ENCODE data around the gene FN3KRP. TPM values are rescaled to one million over a fixed set of nuclear protein-coding genes. Genes with fewer than 3 reads are reported as not detected.

FN3KRP gene
- polyA plus RNA-seq, 3 donors = 16.5 to 24.8 (median 23.2) TPM

DNA sequence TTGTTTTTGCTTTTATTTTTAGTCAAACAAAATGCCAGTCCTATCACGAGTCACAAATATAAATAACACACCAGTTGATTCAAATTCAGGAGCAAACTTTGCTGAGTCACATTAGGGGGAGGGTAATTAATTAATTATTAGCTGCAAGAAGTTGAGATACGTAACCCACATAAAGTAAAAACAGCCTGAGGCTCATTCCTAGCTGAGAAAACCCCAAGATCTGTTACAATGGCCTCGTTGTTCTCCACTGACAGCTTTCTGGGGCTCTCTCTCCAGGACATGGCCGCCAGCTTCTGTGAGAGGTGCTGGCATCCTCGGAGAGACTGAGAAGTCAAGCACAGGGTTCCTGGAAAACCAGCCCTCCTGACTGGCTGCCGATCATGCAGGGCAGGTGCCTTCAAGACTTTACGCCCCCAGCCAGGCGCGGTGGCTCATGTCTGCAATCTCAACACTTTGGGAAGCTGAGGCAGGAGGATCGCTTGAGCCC, 29.1 kb upstream of the FN3KRP start:
- no peak overlapping the region for H2AFZ ChIP-seq (ENCODE audit: insufficient read depth, low read depth, low read length, poor library complexity, severe bottlenecking)
- Mint-ChIP-seq H3K36me3 (no peaks in the 10 kb centered on the region), H3K27ac (no peak overlapping the region), H3K9me3 (peaks cover 0 to 3% (median 0%) of the 10 kb centered on the region in 7 donors), H3K27me3 (ENCODE audit: low read depth in 3 of 3) (peaks cover 0 to 4% (median 4%) of the 10 kb centered on the region in 3 donors), H3K4me3 (no peak overlapping the region), H3K4me1 (peaks cover 2% of the 10 kb centered on the region)
- H4K20me1 ChIP-seq (ENCODE audit: insufficient read depth, low read length) = no peaks in the 10 kb centered on the region
- intact Hi-C loops (cut with micrococcal nuclease) = no loop called here
- no peaks in the 10 kb centered on the region for H3K27me3 ChIP-seq (ENCODE audit: control insufficient read depth in 2 of 2, insufficient read depth in 2 of 2, low read length in 2 of 2)
- H3K4me2 ChIP-seq (replicated peaks; ENCODE audit: extremely low read depth, low read length, poor library complexity, severe bottlenecking) = no peak overlapping the region
- no peak overlapping the region for H3K4me3 ChIP-seq (replicated peaks in 1 of 3; ENCODE audit: low read depth in 2 of 3, low read length in 3 of 3)
- H3K9ac ChIP-seq (ENCODE audit: insufficient read depth, low read length, poor library complexity, severe bottlenecking) = no peak overlapping the region
- H3K79me2 ChIP-seq (ENCODE audit: insufficient read depth, low read length) = no peaks in the 10 kb centered on the region
- no peaks in the 10 kb centered on the region for H3K9me3 ChIP-seq (replicated peaks in 1 of 2; ENCODE audit: control insufficient read depth in 1 of 2, insufficient read depth in 1 of 2, low read length in 2 of 2)
- WGBS (ENCODE audit: insufficient coverage) = 99% methylated on average over 7 of the region's 10 CpGs
- DNase-seq = no peak
- TF ChIP-seq, protein P1, sequence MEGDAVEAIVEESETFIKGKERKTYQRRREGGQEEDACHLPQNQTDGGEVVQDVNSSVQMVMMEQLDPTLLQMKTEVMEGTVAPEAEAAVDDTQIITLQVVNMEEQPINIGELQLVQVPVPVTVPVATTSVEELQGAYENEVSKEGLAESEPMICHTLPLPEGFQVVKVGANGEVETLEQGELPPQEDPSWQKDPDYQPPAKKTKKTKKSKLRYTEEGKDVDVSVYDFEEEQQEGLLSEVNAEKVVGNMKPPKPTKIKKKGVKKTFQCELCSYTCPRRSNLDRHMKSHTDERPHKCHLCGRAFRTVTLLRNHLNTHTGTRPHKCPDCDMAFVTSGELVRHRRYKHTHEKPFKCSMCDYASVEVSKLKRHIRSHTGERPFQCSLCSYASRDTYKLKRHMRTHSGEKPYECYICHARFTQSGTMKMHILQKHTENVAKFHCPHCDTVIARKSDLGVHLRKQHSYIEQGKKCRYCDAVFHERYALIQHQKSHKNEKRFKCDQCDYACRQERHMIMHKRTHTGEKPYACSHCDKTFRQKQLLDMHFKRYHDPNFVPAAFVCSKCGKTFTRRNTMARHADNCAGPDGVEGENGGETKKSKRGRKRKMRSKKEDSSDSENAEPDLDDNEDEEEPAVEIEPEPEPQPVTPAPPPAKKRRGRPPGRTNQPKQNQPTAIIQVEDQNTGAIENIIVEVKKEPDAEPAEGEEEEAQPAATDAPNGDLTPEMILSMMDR (IDR thresholded peaks at IDR 0.05) = no peak
- peaks cover 0 to 3% of the 10 kb centered on the region in 2 donors for H3K4me1 ChIP-seq (ENCODE audit: control insufficient read depth in 1 of 2, insufficient read depth in 2 of 2, low read length in 2 of 2)
- no peak overlapping the region for H3K27ac ChIP-seq (ENCODE audit: low read depth in 1 of 2, low read length in 2 of 2)
- H3K36me3 ChIP-seq (replicated peaks in 1 of 2; ENCODE audit: control insufficient read depth in 1 of 2, insufficient read depth in 2 of 2, low read length in 2 of 2) = no peaks in the 10 kb centered on the region

DNA sequence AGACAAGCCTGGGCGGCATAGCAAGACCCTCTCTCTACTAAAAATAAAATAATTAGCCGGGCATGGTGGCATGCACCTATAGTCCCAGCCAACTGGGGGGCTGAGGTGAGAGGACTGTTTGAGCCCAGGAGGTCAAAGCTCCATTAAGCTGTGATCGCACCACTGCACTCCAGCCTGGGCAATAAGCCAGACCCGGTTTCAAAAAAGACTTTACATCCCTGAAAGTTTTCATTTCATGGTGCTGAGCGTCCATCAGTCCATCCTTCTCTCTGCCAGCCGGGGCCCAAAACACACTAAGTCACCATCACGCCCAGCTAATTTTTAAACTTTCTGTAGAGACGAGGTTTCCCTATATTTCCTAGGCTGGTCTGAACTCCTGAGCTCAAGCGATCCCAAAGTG, 28.6 kb upstream of the FN3KRP start:
- no peaks in the 10 kb centered on the region for H3K9me3 ChIP-seq (replicated peaks in 1 of 2; ENCODE audit: control insufficient read depth in 1 of 2, insufficient read depth in 1 of 2, low read length in 2 of 2)
- H3K4me1 ChIP-seq (ENCODE audit: control insufficient read depth in 1 of 2, insufficient read depth in 2 of 2, low read length in 2 of 2) = peaks cover 0 to 3% of the 10 kb centered on the region in 2 donors
- no peaks in the 10 kb centered on the region for H3K27me3 ChIP-seq (ENCODE audit: control insufficient read depth in 2 of 2, insufficient read depth in 2 of 2, low read length in 2 of 2)
- H4K20me1 ChIP-seq (ENCODE audit: insufficient read depth, low read length) = no peaks in the 10 kb centered on the region
- no peak overlapping the region for H2AFZ ChIP-seq (ENCODE audit: insufficient read depth, low read depth, low read length, poor library complexity, severe bottlenecking)
- no peaks in the 10 kb centered on the region for H3K36me3 ChIP-seq (replicated peaks in 1 of 2; ENCODE audit: control insufficient read depth in 1 of 2, insufficient read depth in 2 of 2, low read length in 2 of 2)
- H3K4me3 ChIP-seq (replicated peaks in 1 of 3; ENCODE audit: low read depth in 2 of 3, low read length in 3 of 3) = no peak overlapping the region
- no peak overlapping the region for H3K4me2 ChIP-seq (replicated peaks; ENCODE audit: extremely low read depth, low read length, poor library complexity, severe bottlenecking)
- no peak overlapping the region for H3K27ac ChIP-seq (ENCODE audit: low read depth in 1 of 2, low read length in 2 of 2)
- Mint-ChIP-seq H3K36me3 (no peaks in the 10 kb centered on the region), H3K4me1 (peaks cover 2% of the 10 kb centered on the region), H3K4me3 (no peak overlapping the region), H3K9me3 (peaks cover 0 to 2% (median 0%) of the 10 kb centered on the region in 7 donors), H3K27me3 (ENCODE audit: low read depth in 3 of 3) (peaks cover 0 to 3% (median under 1%) of the 10 kb centered on the region in 3 donors), H3K27ac (peak overlapping the region in 1 of 7 donors; percentile 63)
- intact Hi-C loops (cut with micrococcal nuclease) = no loop called here
- DNase-seq = no peak
- TF ChIP-seq, protein P1 (IDR thresholded peaks at IDR 0.05) = no peak
- H3K79me2 ChIP-seq (ENCODE audit: insufficient read depth, low read length) = no peaks in the 10 kb centered on the region
- 91% methylated on average over 7 of the region's 9 CpGs for WGBS (ENCODE audit: insufficient coverage)
- no peak overlapping the region for H3K9ac ChIP-seq (ENCODE audit: insufficient read depth, low read length, poor library complexity, severe bottlenecking)

All from CD14-positive monocyte (primary cell).